GM12874 (cell line): ENCODE measurements around the gene POTEG.
"Not testable (repeated sequence)": the region's sequence is repeated elsewhere in the genome, so short reads cannot be mapped to it uniquely, and the experiment has no call there.

Experiments
- TF ChIP-seq, protein P1 (sequence below): IDR thresholded peaks from 2 replicates; pipeline ENCODE4 v1.5.1; 2011; ENCODE audit warnings: low read depth, mild to moderate bottlenecking, control low read depth, low read length, moderate library complexity; ENCODE audit not compliant: insufficient read depth

The POTEG gene

DNA sequence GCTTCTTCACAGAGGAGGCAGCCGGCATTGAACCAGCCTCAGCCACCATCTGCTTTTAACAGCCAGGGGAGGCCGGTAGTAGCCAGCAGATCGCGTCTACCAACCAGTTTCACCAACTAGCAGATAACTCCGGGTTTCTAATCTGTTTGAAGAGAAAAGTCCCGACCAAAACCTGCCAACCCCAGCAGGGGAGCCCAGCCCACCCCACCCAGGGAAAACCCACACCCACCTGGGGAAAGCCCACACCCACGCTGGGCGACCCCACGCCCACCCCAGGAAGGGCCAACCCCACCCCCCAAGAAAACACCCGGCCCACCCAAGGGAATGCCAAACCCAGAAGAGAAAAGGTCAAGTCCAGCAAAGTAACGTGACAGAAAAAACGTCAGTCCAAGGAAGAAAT is at the start of gene POTEG:
Gene POTEG (minus strand): TSS at position 101 of the 400 bp plus-strand sequence. CDS start 52 bp downstream, at position 49.
- TF ChIP-seq, protein P1, sequence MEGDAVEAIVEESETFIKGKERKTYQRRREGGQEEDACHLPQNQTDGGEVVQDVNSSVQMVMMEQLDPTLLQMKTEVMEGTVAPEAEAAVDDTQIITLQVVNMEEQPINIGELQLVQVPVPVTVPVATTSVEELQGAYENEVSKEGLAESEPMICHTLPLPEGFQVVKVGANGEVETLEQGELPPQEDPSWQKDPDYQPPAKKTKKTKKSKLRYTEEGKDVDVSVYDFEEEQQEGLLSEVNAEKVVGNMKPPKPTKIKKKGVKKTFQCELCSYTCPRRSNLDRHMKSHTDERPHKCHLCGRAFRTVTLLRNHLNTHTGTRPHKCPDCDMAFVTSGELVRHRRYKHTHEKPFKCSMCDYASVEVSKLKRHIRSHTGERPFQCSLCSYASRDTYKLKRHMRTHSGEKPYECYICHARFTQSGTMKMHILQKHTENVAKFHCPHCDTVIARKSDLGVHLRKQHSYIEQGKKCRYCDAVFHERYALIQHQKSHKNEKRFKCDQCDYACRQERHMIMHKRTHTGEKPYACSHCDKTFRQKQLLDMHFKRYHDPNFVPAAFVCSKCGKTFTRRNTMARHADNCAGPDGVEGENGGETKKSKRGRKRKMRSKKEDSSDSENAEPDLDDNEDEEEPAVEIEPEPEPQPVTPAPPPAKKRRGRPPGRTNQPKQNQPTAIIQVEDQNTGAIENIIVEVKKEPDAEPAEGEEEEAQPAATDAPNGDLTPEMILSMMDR: not testable (repeated sequence)
